ENCODE data around the gene PTPRR. TPM values are rescaled to one million over a fixed set of nuclear protein-coding genes. Genes with fewer than 3 reads are reported as not detected.

Gene PTPRR
- total and polyA plus RNA-seq, 4 donors: 0.02 to 0.08 TPM; not detected in 2

DNA sequence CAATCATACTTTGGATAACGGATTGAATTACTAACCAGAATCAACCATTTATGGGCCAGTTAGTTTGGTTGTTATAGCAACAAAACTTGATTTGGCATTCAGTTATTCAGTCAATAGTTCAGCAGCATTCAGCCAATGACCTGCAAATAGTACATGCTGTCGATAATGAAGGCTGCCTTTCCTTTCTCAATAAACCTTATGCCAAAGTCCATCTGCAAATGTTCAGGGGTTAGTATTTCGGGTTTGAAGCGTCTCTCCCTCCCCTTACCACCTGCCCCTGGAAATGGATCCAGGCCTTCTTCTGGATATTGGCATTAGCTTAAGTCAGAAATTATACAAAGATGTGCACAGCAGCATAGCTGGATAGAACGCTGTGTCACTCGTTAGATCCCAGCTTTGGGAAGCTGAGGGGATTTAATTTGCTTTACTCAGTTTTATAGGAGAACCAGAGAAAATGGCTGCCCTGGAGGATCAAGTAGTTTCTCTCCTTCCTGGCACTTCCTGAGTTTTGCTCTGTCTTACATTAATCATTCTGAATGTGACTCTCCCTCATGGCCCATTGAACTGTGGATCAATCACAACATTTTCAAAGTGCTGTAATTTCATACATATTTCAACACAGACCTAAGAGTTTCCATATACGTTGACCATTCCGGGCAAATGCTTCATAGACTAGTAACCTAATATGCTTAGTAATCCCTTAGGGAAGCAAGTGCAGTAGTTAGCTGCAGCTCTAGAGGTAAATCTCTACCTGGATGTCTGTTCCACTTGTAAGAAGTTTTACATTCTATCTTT lies 46.7 kb upstream of the PTPRR start:
- 76% methylated on average over 8 of the region's 8 CpGs for WGBS
- Histone ChIP-seq H3K4me1 (ENCODE audit: control insufficient read depth in 4 of 4, insufficient read depth in 4 of 4, low read length in 3 of 4) (no peaks in the 10 kb centered on the region), H3K27ac (ENCODE audit: low read depth in 1 of 2, low read length in 2 of 2) (no peak overlapping the region), H3K27me3 (ENCODE audit: control insufficient read depth in 4 of 4, insufficient read depth in 4 of 4, low read length in 3 of 4) (no peaks in the 10 kb centered on the region), H3K4me3 (ENCODE audit: low read depth in 1 of 3, low read length in 3 of 3) (no peak overlapping the region), H3K36me3 (ENCODE audit: control insufficient read depth in 4 of 4, insufficient read depth in 3 of 4, low read depth in 1 of 4, low read length in 3 of 4) (no peaks in the 10 kb centered on the region), H3K9me3 (ENCODE audit: control insufficient read depth in 4 of 4, low read length in 3 of 4) (no peaks in the 10 kb centered on the region), H3K9ac (ENCODE audit: low read depth in 1 of 2, low read length in 2 of 2) (no peak overlapping the region)
- no peak for DNase-seq (ENCODE audit: low spot score)
- TF ChIP-seq, protein P1, sequence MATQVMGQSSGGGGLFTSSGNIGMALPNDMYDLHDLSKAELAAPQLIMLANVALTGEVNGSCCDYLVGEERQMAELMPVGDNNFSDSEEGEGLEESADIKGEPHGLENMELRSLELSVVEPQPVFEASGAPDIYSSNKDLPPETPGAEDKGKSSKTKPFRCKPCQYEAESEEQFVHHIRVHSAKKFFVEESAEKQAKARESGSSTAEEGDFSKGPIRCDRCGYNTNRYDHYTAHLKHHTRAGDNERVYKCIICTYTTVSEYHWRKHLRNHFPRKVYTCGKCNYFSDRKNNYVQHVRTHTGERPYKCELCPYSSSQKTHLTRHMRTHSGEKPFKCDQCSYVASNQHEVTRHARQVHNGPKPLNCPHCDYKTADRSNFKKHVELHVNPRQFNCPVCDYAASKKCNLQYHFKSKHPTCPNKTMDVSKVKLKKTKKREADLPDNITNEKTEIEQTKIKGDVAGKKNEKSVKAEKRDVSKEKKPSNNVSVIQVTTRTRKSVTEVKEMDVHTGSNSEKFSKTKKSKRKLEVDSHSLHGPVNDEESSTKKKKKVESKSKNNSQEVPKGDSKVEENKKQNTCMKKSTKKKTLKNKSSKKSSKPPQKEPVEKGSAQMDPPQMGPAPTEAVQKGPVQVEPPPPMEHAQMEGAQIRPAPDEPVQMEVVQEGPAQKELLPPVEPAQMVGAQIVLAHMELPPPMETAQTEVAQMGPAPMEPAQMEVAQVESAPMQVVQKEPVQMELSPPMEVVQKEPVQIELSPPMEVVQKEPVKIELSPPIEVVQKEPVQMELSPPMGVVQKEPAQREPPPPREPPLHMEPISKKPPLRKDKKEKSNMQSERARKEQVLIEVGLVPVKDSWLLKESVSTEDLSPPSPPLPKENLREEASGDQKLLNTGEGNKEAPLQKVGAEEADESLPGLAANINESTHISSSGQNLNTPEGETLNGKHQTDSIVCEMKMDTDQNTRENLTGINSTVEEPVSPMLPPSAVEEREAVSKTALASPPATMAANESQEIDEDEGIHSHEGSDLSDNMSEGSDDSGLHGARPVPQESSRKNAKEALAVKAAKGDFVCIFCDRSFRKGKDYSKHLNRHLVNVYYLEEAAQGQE (IDR thresholded peaks at IDR 0.05): no peak

DNA sequence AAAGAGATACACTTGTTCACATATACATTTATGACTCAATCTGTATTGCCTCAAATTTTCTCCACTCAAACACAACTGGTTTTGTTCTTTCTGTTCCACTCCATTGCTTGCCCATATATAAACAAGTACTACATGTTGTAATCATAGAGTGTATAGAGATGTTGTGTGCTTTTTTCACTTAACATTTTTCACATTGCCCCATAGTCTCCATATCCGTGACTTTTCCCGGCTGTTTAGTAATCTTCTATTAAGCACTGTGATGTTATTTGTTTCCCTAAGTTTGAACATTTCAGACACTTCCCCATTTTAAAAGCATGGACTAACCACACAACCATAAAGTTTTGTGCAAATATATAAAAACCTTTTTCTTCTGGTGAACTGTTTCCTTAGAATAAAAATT lies 45.5 kb upstream of the PTPRR start:
- TF ChIP-seq, protein P2, sequence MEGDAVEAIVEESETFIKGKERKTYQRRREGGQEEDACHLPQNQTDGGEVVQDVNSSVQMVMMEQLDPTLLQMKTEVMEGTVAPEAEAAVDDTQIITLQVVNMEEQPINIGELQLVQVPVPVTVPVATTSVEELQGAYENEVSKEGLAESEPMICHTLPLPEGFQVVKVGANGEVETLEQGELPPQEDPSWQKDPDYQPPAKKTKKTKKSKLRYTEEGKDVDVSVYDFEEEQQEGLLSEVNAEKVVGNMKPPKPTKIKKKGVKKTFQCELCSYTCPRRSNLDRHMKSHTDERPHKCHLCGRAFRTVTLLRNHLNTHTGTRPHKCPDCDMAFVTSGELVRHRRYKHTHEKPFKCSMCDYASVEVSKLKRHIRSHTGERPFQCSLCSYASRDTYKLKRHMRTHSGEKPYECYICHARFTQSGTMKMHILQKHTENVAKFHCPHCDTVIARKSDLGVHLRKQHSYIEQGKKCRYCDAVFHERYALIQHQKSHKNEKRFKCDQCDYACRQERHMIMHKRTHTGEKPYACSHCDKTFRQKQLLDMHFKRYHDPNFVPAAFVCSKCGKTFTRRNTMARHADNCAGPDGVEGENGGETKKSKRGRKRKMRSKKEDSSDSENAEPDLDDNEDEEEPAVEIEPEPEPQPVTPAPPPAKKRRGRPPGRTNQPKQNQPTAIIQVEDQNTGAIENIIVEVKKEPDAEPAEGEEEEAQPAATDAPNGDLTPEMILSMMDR (IDR thresholded peaks at IDR 0.05; ENCODE audit: low read depth, low read length, missing input control): no peak
- TF ChIP-seq GABPA (IDR thresholded peaks at IDR 0.05 in 1 of 2, conservative IDR thresholded peaks at IDR 0.05 in 1 of 2): no peak
- TF ChIP-seq HNF4A (conservative IDR thresholded peaks at IDR 0.05): no peak
- no peak for TF ChIP-seq TAF1 (conservative IDR thresholded peaks at IDR 0.05)
- no peak for TF ChIP-seq SP1 (IDR thresholded peaks at IDR 0.05)
- TF ChIP-seq, protein P3, sequence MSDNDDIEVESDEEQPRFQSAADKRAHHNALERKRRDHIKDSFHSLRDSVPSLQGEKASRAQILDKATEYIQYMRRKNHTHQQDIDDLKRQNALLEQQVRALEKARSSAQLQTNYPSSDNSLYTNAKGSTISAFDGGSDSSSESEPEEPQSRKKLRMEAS (IDR thresholded peaks at IDR 0.05): no peak
- TF ChIP-seq FOXA1 (IDR thresholded peaks at IDR 0.05): no peak
- no peak for TF ChIP-seq EGR1 (IDR thresholded peaks at IDR 0.05; ENCODE audit: low read depth in 2 of 2)
- no peak for TF ChIP-seq JUND (IDR thresholded peaks at IDR 0.05)
- TF ChIP-seq NR2F2 (IDR thresholded peaks at IDR 0.05): no peak
- TF ChIP-seq RAD21 (IDR thresholded peaks at IDR 0.05): no peak
- TF ChIP-seq, protein P4, sequence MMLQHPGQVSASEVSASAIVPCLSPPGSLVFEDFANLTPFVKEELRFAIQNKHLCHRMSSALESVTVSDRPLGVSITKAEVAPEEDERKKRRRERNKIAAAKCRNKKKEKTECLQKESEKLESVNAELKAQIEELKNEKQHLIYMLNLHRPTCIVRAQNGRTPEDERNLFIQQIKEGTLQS (IDR thresholded peaks at IDR 0.05): no peak
- TF ChIP-seq YY1 (IDR thresholded peaks at IDR 0.05): no peak
- TF ChIP-seq RXRA (IDR thresholded peaks at IDR 0.05): no peak
- TF ChIP-seq FOXA2 (IDR thresholded peaks at IDR 0.05): no peak
- TF ChIP-seq, protein P1 (IDR thresholded peaks at IDR 0.05): no peak
- no peak for TF ChIP-seq HNF4G (IDR thresholded peaks at IDR 0.05)
- H3K4me1 ChIP-seq (ENCODE audit: control insufficient read depth in 4 of 4, insufficient read depth in 4 of 4, low read length in 3 of 4): no peaks in the 10 kb centered on the region
- no peak for DNase-seq (ENCODE audit: low spot score)
- no peaks in the 10 kb centered on the region for H3K27me3 ChIP-seq (ENCODE audit: control insufficient read depth in 4 of 4, insufficient read depth in 4 of 4, low read length in 3 of 4)
- WGBS: 85% methylated on average over 2 of the region's 2 CpGs
- no peaks in the 10 kb centered on the region for H3K36me3 ChIP-seq (ENCODE audit: control insufficient read depth in 4 of 4, insufficient read depth in 3 of 4, low read depth in 1 of 4, low read length in 3 of 4)
- no peak overlapping the region for H3K27ac ChIP-seq (ENCODE audit: low read depth in 1 of 2, low read length in 2 of 2)
- no peak overlapping the region for H3K9ac ChIP-seq (ENCODE audit: low read depth in 1 of 2, low read length in 2 of 2)
- no peak overlapping the region for H3K4me3 ChIP-seq (ENCODE audit: low read depth in 1 of 3, low read length in 3 of 3)
- no peaks in the 10 kb centered on the region for H3K9me3 ChIP-seq (ENCODE audit: control insufficient read depth in 4 of 4, low read length in 3 of 4)

Data from liver (tissue), 9 donors.